HEK293 (cell line): ENCODE measurements around the gene PXDC1.
"Not testable (repeated sequence)": the region's sequence is repeated elsewhere in the genome, so short reads cannot be mapped to it uniquely, and the experiment has no call there.

Experiments
- CTCF ChIA-PET: fragments of 350-600 bp; formaldehyde crosslinking; extraction: SDS; loops from one replicate; lab custom pipeline; 2021; ENCODE audit warnings: antibody characterized with exemption; lab: Yijun Ruan, JAX
- POLR2A ChIA-PET: fragments of 300-600 bp; formaldehyde crosslinking; extraction: SDS; loops from one replicate; lab custom pipeline; 2020; ENCODE audit warnings: antibody characterized with exemption, inconsistent platforms; lab: Yijun Ruan, JAX
- H3K27ac ChIP-seq: fragments of 200-500 bp; sonication (Bioruptor generic); 2 replicates; pipeline ENCODE4 v1.5.1; 2014; ENCODE audit warnings: low read depth, low read length, control low read depth, inconsistent platforms; ENCODE audit errors: extremely low read depth
- H3K36me3 ChIP-seq, 2 experiments: fragments of 200-500 bp in 1 of 2; sonication (Bioruptor generic) in 1 of 2; 1 replicate in 1 of 2; 2 replicates in 1 of 2; pipeline ENCODE4 v1.5.1; 2014 to 2017; ENCODE audit warnings: inconsistent platforms in 2 of 2, low read length in 2 of 2; ENCODE audit not compliant: control insufficient read depth in 2 of 2, insufficient read depth in 1 of 2
- H3K4me1 ChIP-seq: fragments of 200-500 bp; sonication (Bioruptor generic); 2 replicates; pipeline ENCODE4 v1.5.1; 2014; ENCODE audit warnings: mild to moderate bottlenecking, low read length, inconsistent platforms; ENCODE audit not compliant: control insufficient read depth, insufficient read depth
- H3K4me3 ChIP-seq: 2 replicates; pipeline ENCODE4 v1.5.1; 2011; ENCODE audit warnings: low read depth, mild to moderate bottlenecking, control low read depth, low read length, moderate library complexity
- H3K9me3 ChIP-seq: fragments of 200-500 bp; sonication (Bioruptor generic); 2 replicates; pipeline ENCODE4 v1.5.1; 2014; ENCODE audit warnings: low read depth, low read length, inconsistent platforms; ENCODE audit not compliant: control insufficient read depth, insufficient read depth
- BCL11B ChIP-seq: fragments of 450-650 bp; formaldehyde crosslinking; IDR thresholded peaks from 2 replicates; pipeline ENCODE4 v1.5.1; 2016; ENCODE audit warnings: low read depth, missing biosample characterization, missing genetic modification characterization
- ELK4 ChIP-seq: IDR thresholded peaks from 2 replicates; pipeline ENCODE4 v1.6.1; 2011; ENCODE audit warnings: mild to moderate bottlenecking, low read depth, low read length, borderline replicate concordance
- HOXA7 ChIP-seq: sonication (generic); formaldehyde crosslinking; IDR thresholded peaks from 2 replicates; pipeline ENCODE4 v1.8.1; 2022; ENCODE audit warnings: missing genetic modification reagents, borderline replicate concordance
- KLF10 ChIP-seq: fragments of 450-650 bp; IDR thresholded peaks from 2 replicates; pipeline ENCODE4 v1.5.1; 2018; ENCODE audit warnings: missing biosample characterization, mild to moderate bottlenecking, missing genetic modification characterization
- OSR2 ChIP-seq: fragments of 450-650 bp; formaldehyde crosslinking; IDR thresholded peaks from 2 replicates; pipeline ENCODE4 v1.5.1; 2016; ENCODE audit warnings: missing biosample characterization, missing genetic modification characterization
- SCRT2 ChIP-seq: fragments of 450-650 bp; formaldehyde crosslinking; IDR thresholded peaks from 2 replicates; pipeline ENCODE4 v1.5.1; 2016; ENCODE audit warnings: missing biosample characterization, missing genetic modification characterization
- ZFHX2 ChIP-seq: fragments of 450-650 bp; formaldehyde crosslinking; conservative IDR thresholded peaks from 2 replicates; pipeline ENCODE4 v1.5.1; 2016; ENCODE audit warnings: missing biosample characterization, missing genetic modification characterization
- ZNF394 ChIP-seq: fragments of 450-650 bp; formaldehyde crosslinking; IDR thresholded peaks from 2 replicates; pipeline ENCODE4 v1.5.1; 2016; ENCODE audit warnings: missing biosample characterization, missing genetic modification characterization, mild to moderate bottlenecking, moderate library complexity, borderline replicate concordance
- ZNF521 ChIP-seq: fragments of 450-650 bp; formaldehyde crosslinking; IDR thresholded peaks from 2 replicates; pipeline ENCODE4 v1.5.1; 2017; ENCODE audit warnings: missing biosample characterization, mild to moderate bottlenecking, missing genetic modification characterization
- ZNF639 ChIP-seq: fragments of 450-650 bp; formaldehyde crosslinking; IDR thresholded peaks from 2 replicates; pipeline ENCODE4 v1.5.1; 2016; ENCODE audit warnings: missing biosample characterization, missing genetic modification characterization
- ZNF777 ChIP-seq: fragments of 450-650 bp; formaldehyde crosslinking; IDR thresholded peaks from 2 replicates; pipeline ENCODE4 v1.5.1; 2017; ENCODE audit warnings: missing biosample characterization, missing genetic modification characterization, borderline replicate concordance

The PXDC1 gene

GRCh38 chr6:3754776-3755175, 3.3 kb upstream of the PXDC1 start (continued):
- no peak for TF ChIP-seq ZNF639
- TF ChIP-seq, all 188 proteins: peak for 0

GRCh38 chr6:3754032-3754725, 2.7 kb upstream of the PXDC1 start:
- CTCF ChIA-PET: interaction anchor here (0.7 to 2.5 kb wide), 4 partner anchors 65 to 1796 kb away, joined by 3 to 8 read pairs (median 4); partner anchors contain the start of gene FAM50B
- POLR2A ChIA-PET, H3K9me3 ChIP-seq, H3K4me1 ChIP-seq, H3K36me3 ChIP-seq, H3K4me3 ChIP-seq, H3K27ac ChIP-seq: not testable (repeated sequence)

- no peak overlapping the region for H3K4me3 ChIP-seq
- no peaks in the 10 kb centered on the region for H3K9me3 ChIP-seq
- no peak overlapping the region for H3K27ac ChIP-seq
- CTCF ChIA-PET: interaction anchor here (1.2 kb wide), 1 partner anchor 34 kb away, joined by 3 read pairs; no protein-coding TSS in a partner anchor
- POLR2A ChIA-PET: interaction anchor here (0.6 kb wide), 1 partner anchor 36 kb away, joined by 3 read pairs; no protein-coding TSS in a partner anchor
- peaks cover 3% of the 10 kb centered on the region; the same call in 1 of the 2 replicates for H3K4me1 ChIP-seq
- no peaks in the 10 kb centered on the region for H3K36me3 ChIP-seq
- TF ChIP-seq OSR2 (tag by site-specific recombination): no peak
- TF ChIP-seq HOXA7 (CRISPR knock-in tag): no peak
- TF ChIP-seq KLF10 (tag by site-specific recombination): no peak
Observed at GRCh38 chr6:3753228-3753835, 1.8 kb upstream of the PXDC1 start.

- Histone ChIP-seq H3K9me3 (no peaks in the 10 kb centered on the region), H3K4me1 (peaks cover 3% of the 10 kb centered on the region; the same call in 1 of the 2 replicates), H3K4me3 (peak overlapping the region; percentile 66), H3K36me3 (no peaks in the 10 kb centered on the region), H3K27ac (no peak overlapping the region; the same call in 1 of the 2 replicates)
- CTCF ChIA-PET: interaction anchor here (0.5 to 1.3 kb wide), 7 partner anchors 18 to 216 kb away, joined by 3 to 5 read pairs (median 3); no protein-coding TSS in a partner anchor
- POLR2A ChIA-PET: interaction anchor here (0.6 to 1.3 kb wide), 3 partner anchors 36 to 268 kb away, joined by 3 to 5 read pairs (median 4); a partner anchor contains a TSS
- no peak for TF ChIP-seq ZFHX2 (tag by site-specific recombination)
- TF ChIP-seq ZNF777 (tag by site-specific recombination): no peak
- TF ChIP-seq ZNF521: no peak
- no peak for TF ChIP-seq ZNF394 (tag by site-specific recombination)
- TF ChIP-seq BCL11B (tag by site-specific recombination): no peak
- no peak for TF ChIP-seq ELK4
- TF ChIP-seq SCRT2 (tag by site-specific recombination): no peak
Observed at GRCh38 chr6:3752531-3753227, 1.2 kb upstream of the PXDC1 start.
